SIG-M5 treated with dmso at 0.1 percent for 504 hours (cell line): ENCODE results near the gene ZBED1.
"Not testable (repeated sequence)": the region's sequence is repeated elsewhere in the genome, so short reads cannot be mapped to it uniquely, and the experiment has no call there.

Source experiments
- DNase-seq: peaks from one replicate; lab custom pipeline; 2025; ENCODE audit not compliant: unreplicated experiment; lab: John Stamatoyannopoulos, UW

Gene ZBED1

GRCh38 chrX:2457289-2458133 is 43.3 kb downstream of the ZBED1 start:
- DNase-seq = no peak

GRCh38 chrX:2456091-2456490 is 44.7 kb downstream of the ZBED1 start:
- not testable (repeated sequence) for DNase-seq

GRCh38 chrX:2454620-2455019 is 46.2 kb downstream of the ZBED1 start:
- not testable (repeated sequence) for DNase-seq

GRCh38 chrX:2452799-2453198 is 48.0 kb downstream of the ZBED1 start:
- no peak for DNase-seq

- no peak for DNase-seq
Observed at GRCh38 chrX:2452317-2452784, 48.4 kb downstream of the ZBED1 start.

- no peak for DNase-seq
Observed at GRCh38 chrX:2451501-2452316, 49.1 kb downstream of the ZBED1 start.

GRCh38 chrX:2450681-2451080 is 50.1 kb downstream of the ZBED1 start:
- DNase-seq = no peak

- no peak for DNase-seq
Observed at GRCh38 chrX:2449135-2449886, 51.5 kb downstream of the ZBED1 start.

GRCh38 chrX:2447484-2447883 is 53.3 kb downstream of the ZBED1 start:
- DNase-seq = no peak

- DNase-seq = no peak
Observed at GRCh38 chrX:2446815-2447214, 54.0 kb downstream of the ZBED1 start.

GRCh38 chrX:2445662-2446623 is 54.8 kb downstream of the ZBED1 start:
- no peak for DNase-seq

GRCh38 chrX:2442694-2443093 is 58.1 kb downstream of the ZBED1 start:
- DNase-seq = no peak

GRCh38 chrX:2441466-2441865 is 59.3 kb downstream of the ZBED1 start:
- no peak for DNase-seq

GRCh38 chrX:2439613-2440012 is 61.2 kb downstream of the ZBED1 start:
- DNase-seq = no peak
